ENCODE measurements around the gene CCDC178.

GRCh38 chr18:32968248-32968647, 472.3 kb downstream of the CCDC178 start:
- TF ChIP-seq CTCF (IDR thresholded peaks at IDR 0.05; ENCODE audit: low read depth, low read length, poor library complexity, severe bottlenecking), result no peak
- no peak for TF ChIP-seq EZH2phosphoT487 (IDR thresholded peaks at IDR 0.05; ENCODE audit: borderline replicate concordance, low read length)
